Hypothalamus (tissue), 51 donors: ENCODE results near the gene MATN4.

Experiments used
- DNase-seq, 51 donors: peaks; one replicate each; lab custom pipeline; 2025; lab: John Stamatoyannopoulos, UW

Gene MATN4

GRCh38 chr20:45341579-45341938, 33.5 kb upstream of the MATN4 start:
- peak in 1 of 51 donors; percentile 56 for DNase-seq

GRCh38 chr20:45340951-45341350, 32.9 kb upstream of the MATN4 start:
- DNase-seq, result no peak

- DNase-seq, result no peak
These were observed 32.2 kb upstream of the MATN4 start for GRCh38 chr20:45340236-45340847.

GRCh38 chr20:45339799-45340198, 31.7 kb upstream of the MATN4 start:
- no peak for DNase-seq

GRCh38 chr20:45339084-45339483, 31.0 kb upstream of the MATN4 start:
- DNase-seq, result no peak

GRCh38 chr20:45338121-45339030, 30.3 kb upstream of the MATN4 start:
- DNase-seq, result no peak

- peak in 5 of 51 donors; percentile 12 to 51 (median 38) for DNase-seq
These were observed 29.4 kb upstream of the MATN4 start for GRCh38 chr20:45337367-45338120.

GRCh38 chr20:45336530-45337366, 28.6 kb upstream of the MATN4 start:
- DNase-seq, result peak in 18 of 51 donors; percentile 9 to 57 (median 32)

- DNase-seq, result no peak
These were observed 22.4 kb upstream of the MATN4 start for GRCh38 chr20:45330476-45330875.

GRCh38 chr20:45329497-45330319, 21.6 kb upstream of the MATN4 start:
- DNase-seq, result no peak

- DNase-seq, result no peak
These were observed 20.4 kb upstream of the MATN4 start for GRCh38 chr20:45328451-45328850.

GRCh38 chr20:45325371-45325770, 17.3 kb upstream of the MATN4 start:
- no peak for DNase-seq

GRCh38 chr20:45323731-45324130, 15.6 kb upstream of the MATN4 start:
- no peak for DNase-seq

GRCh38 chr20:45322952-45323383, 14.9 kb upstream of the MATN4 start:
- peak in 39 of 51 donors; percentile 7 to 81 (median 47) for DNase-seq

- DNase-seq, result no peak
These were observed 13.0 kb upstream of the MATN4 start for GRCh38 chr20:45320948-45321595.

GRCh38 chr20:45318948-45319347, 10.8 kb upstream of the MATN4 start:
- no peak for DNase-seq

GRCh38 chr20:45318386-45318939, 10.4 kb upstream of the MATN4 start:
- no peak for DNase-seq

GRCh38 chr20:45317826-45318225, 9.7 kb upstream of the MATN4 start:
- no peak for DNase-seq
